ENCODE data around the gene HTR4. TPM values are rescaled to one million over a fixed set of nuclear protein-coding genes. Genes with fewer than 3 reads are reported as not detected.

The HTR4 gene
- total and polyA plus RNA-seq, 2 of the 4 experiments (the other 2 are of a cell fraction) = not detected

GRCh38 chr5:148623101-148623500 lies 31.2 kb downstream of the HTR4 start:
- H2BK20ac ChIP-seq (ENCODE audit: low read depth, low read length) = no peak overlapping the region
- no peak overlapping the region for H2AK9ac ChIP-seq (replicated peaks; ENCODE audit: low read depth, low read length, poor library complexity)
- H3K56ac ChIP-seq (ENCODE audit: extremely low read depth, insufficient read depth, low read length) = no peak overlapping the region
- H4K20me1 ChIP-seq (ENCODE audit: insufficient read depth, low read length) = no peaks in the 10 kb centered on the region
- ChIA-PET CTCF (no interaction called here), POLR2A (ENCODE audit: unreplicated experiment) (no interaction called here)
- H4K8ac ChIP-seq (ENCODE audit: low read depth in 2 of 2, low read length in 2 of 2) = no peak overlapping the region
- dilution Hi-C loops (cut with HindIII; ENCODE audit: low sequenced_read_pairs, unreplicated experiment) (no loop called here), in situ Hi-C loops (cut with MboI; ENCODE audit: low sequenced_read_pairs) (no loop called here), intact Hi-C loops (cut with micrococcal nuclease) (no loop called here)
- H3K4me1 ChIP-seq (ENCODE audit: control insufficient read depth, insufficient read depth, low read length) = no peaks in the 10 kb centered on the region
- no peak overlapping the region for H3K4me3 ChIP-seq (ENCODE audit: insufficient read depth, low read depth, low read length)
- no peak overlapping the region for H3K4ac ChIP-seq (ENCODE audit: low read depth, low read length)
- H4K91ac ChIP-seq (ENCODE audit: insufficient read depth, low read depth, low read length) = no peak overlapping the region
- no peaks in the 10 kb centered on the region for H3K9me3 ChIP-seq (ENCODE audit: control insufficient read depth, insufficient read depth, low read length)
- H3K79me1 ChIP-seq (ENCODE audit: low read depth in 1 of 2, low read length in 2 of 2) = no peaks in the 10 kb centered on the region
- H3K36me3 ChIP-seq (ENCODE audit: control insufficient read depth, insufficient read depth, low read length) = no peaks in the 10 kb centered on the region
- H4K5ac ChIP-seq (ENCODE audit: low read depth, low read length) = no peak overlapping the region
- H3K18ac ChIP-seq (ENCODE audit: low read depth, low read length) = no peak overlapping the region
- H2AK5ac ChIP-seq (ENCODE audit: low read depth, low read length) = no peak overlapping the region
- no peak for DNase-seq
- WGBS, 2 experiments (ENCODE audit: extremely low coverage in 2 of 2, insufficient read length in 1 of 2) = 40% methylated on average over 1 of the region's 2 CpGs; no CpG with 5 or more reads in 1 of the 2 experiments
- H3K9me1 ChIP-seq (ENCODE audit: insufficient read depth, low read length) = no peaks in the 10 kb centered on the region
- no peak overlapping the region for H3K27ac ChIP-seq (ENCODE audit: insufficient read depth, low read length)
- H2AFZ ChIP-seq (replicated peaks; ENCODE audit: low read length, poor library complexity) = no peak overlapping the region
- no peak overlapping the region for H2BK15ac ChIP-seq (ENCODE audit: low read depth, low read length)
- no peak for ATAC-seq (ENCODE audit: low read depth)
- BruUV-seq (replicated peaks) = no TSS peak
- H3K23ac ChIP-seq (ENCODE audit: low read depth, low read length) = no peak overlapping the region
- no peak overlapping the region for H2BK5ac ChIP-seq (ENCODE audit: low read depth, low read length, poor library complexity, severe bottlenecking)
- H3K9ac ChIP-seq (ENCODE audit: low read depth, low read length) = no peak overlapping the region
- H3K4me2 ChIP-seq (ENCODE audit: low read depth, low read length) = no peak overlapping the region
- H3K27me3 ChIP-seq (ENCODE audit: control insufficient read depth, insufficient read depth, low read length) = no peaks in the 10 kb centered on the region
- no peak overlapping the region for H3K14ac ChIP-seq (replicated peaks; ENCODE audit: low read depth, low read length)
- no peak for TF ChIP-seq MAFK (IDR thresholded peaks at IDR 0.05; ENCODE audit: low read depth, low read length)
- TF ChIP-seq CEBPB (IDR thresholded peaks at IDR 0.05; ENCODE audit: low read depth, low read length) = no peak
- no peak for TF ChIP-seq RFX5 (IDR thresholded peaks at IDR 0.05; ENCODE audit: low read depth, low read length)
- TF ChIP-seq ELK1 (IDR thresholded peaks at IDR 0.05; ENCODE audit: borderline replicate concordance, low read depth, low read length) = no peak
- no peak for TF ChIP-seq CTCF (conservative IDR thresholded peaks at IDR 0.05; ENCODE audit: low read depth, low read length)
- no peak for TF ChIP-seq NFE2L2 (IDR thresholded peaks at IDR 0.05; ENCODE audit: low read depth, low read length)
- TF ChIP-seq BHLHE40 (IDR thresholded peaks at IDR 0.05; ENCODE audit: low read depth, low read length) = no peak
- no peak for TF ChIP-seq USF2 (IDR thresholded peaks at IDR 0.05; ENCODE audit: low read depth, low read length)
- TF ChIP-seq RAD21 (IDR thresholded peaks at IDR 0.05; ENCODE audit: low read length) = no peak
- no peak for TF ChIP-seq RCOR1 (IDR thresholded peaks at IDR 0.05; ENCODE audit: insufficient replicate concordance, low read length)
- no peak for TF ChIP-seq FOS (IDR thresholded peaks at IDR 0.05; ENCODE audit: low read depth, low read length)
- no peak for TF ChIP-seq MAZ (IDR thresholded peaks at IDR 0.05; ENCODE audit: borderline replicate concordance, low read depth, low read length)
- no peak for TF ChIP-seq POLR2A (IDR thresholded peaks at IDR 0.05; ENCODE audit: low read depth, low read length)
- H2BK120ac ChIP-seq (ENCODE audit: low read depth, low read length) = no peak overlapping the region

All from IMR-90 (cell line).